Fibroblast of lung (primary cell): ENCODE data around the gene RTKN2. TPM values are rescaled to one million over a fixed set of nuclear protein-coding genes. Genes with fewer than 3 reads are reported as not detected.
A peak's percentile ranks its signal among the peaks of the same experiment; 100 is the strongest.

ENCODE experiments used
- DNase-seq, 2 donors: peaks; one replicate each; pipeline versions ENCODE4 v3.0.0 to v3.0.0-alpha.2; 2010; ENCODE audit warnings: low read depth in 2 of 2
- H2AFZ ChIP-seq: 2 replicates; pipeline ENCODE4 v1.5.1; 2012; ENCODE audit warnings: low read length, control low read depth, inconsistent platforms
- H3K27ac ChIP-seq: 2 replicates; pipeline ENCODE4 v1.5.1; 2011; ENCODE audit warnings: low read length, control low read depth; ENCODE audit not compliant: insufficient read depth
- H3K27me3 ChIP-seq: 2 replicates; pipeline ENCODE4 v1.5.1; 2011; ENCODE audit warnings: mild to moderate bottlenecking, low read length; ENCODE audit not compliant: control insufficient read depth, insufficient read depth
- H3K36me3 ChIP-seq: 2 replicates; pipeline ENCODE4 v1.5.1; 2011; ENCODE audit warnings: low read length; ENCODE audit not compliant: control insufficient read depth, insufficient read depth
- H3K4me1 ChIP-seq: 2 replicates; pipeline ENCODE4 v1.5.1; 2011; ENCODE audit warnings: low read length; ENCODE audit not compliant: control insufficient read depth, insufficient read depth; ENCODE audit errors: extremely low read depth
- H3K4me2 ChIP-seq: 2 replicates; pipeline ENCODE4 v1.5.1; 2011; ENCODE audit warnings: low read length, control low read depth; ENCODE audit not compliant: insufficient read depth; ENCODE audit errors: extremely low read depth
- H3K4me3 ChIP-seq, 4 experiments: fragments of 200-600 bp in 1 of 4; sonication (generic) in 1 of 4; replicated peaks in 1 of 4; 2 replicates each; pipeline ENCODE4 v1.5.1; 2011 to 2016; ENCODE audit warnings: low read length in 4 of 4, low read depth in 3 of 4, mild to moderate bottlenecking in 3 of 4, control low read depth in 2 of 4, inconsistent platforms in 1 of 4, mixed read lengths in 1 of 4; ENCODE audit not compliant: insufficient read depth in 1 of 4; ENCODE audit errors: control extremely low read depth in 1 of 4
- H3K79me2 ChIP-seq: 2 replicates; pipeline ENCODE4 v1.5.1; 2012; ENCODE audit warnings: mild to moderate bottlenecking, low read length, inconsistent platforms; ENCODE audit not compliant: control insufficient read depth, insufficient read depth
- H3K9ac ChIP-seq: 2 replicates; pipeline ENCODE4 v1.5.1; 2011; ENCODE audit warnings: mild to moderate bottlenecking, low read length, control low read depth; ENCODE audit not compliant: insufficient read depth
- H3K9me3 ChIP-seq: 2 replicates; pipeline ENCODE4 v1.5.1; 2012; ENCODE audit warnings: low read depth, low read length; ENCODE audit not compliant: control insufficient read depth, insufficient read depth
- H4K20me1 ChIP-seq: 2 replicates; pipeline ENCODE4 v1.5.1; 2011; ENCODE audit warnings: low read length; ENCODE audit not compliant: control insufficient read depth, insufficient read depth; ENCODE audit errors: extremely low read depth
- EZH2 ChIP-seq: IDR thresholded peaks from 2 replicates; pipeline ENCODE4 v1.5.1; 2012; ENCODE audit warnings: low read length, control low read depth, mild to moderate bottlenecking; ENCODE audit errors: missing control alignments
- polyA plus RNA-seq, 2 donors: library from polyadenylated mRNA; depleted of rRNA in 1 of 2; stranded (reverse) in 1 of 2; unstranded in 1 of 2; fragments of >200 nt; gene quantifications; 2 replicates each; pipeline ENCODE4 v1.2.1, GENCODE V29; 2011 to 2012; ENCODE audit warnings: missing spikeins in 1 of 2
- total RNA-seq: library from RNA; depleted of rRNA; stranded (reverse); fragments of >200 nt; gene quantifications from 2 replicates; pipeline ENCODE4 v1.2.1, GENCODE V29; 2014
- TF ChIP-seq, protein P1 (sequence below), 2 donors: IDR thresholded peaks in 1 of 2; conservative IDR thresholded peaks in 1 of 2; 1 replicate in 1 of 2; 2 replicates in 1 of 2; pipeline ENCODE4 v1.5.1; 2011 to 2012; ENCODE audit warnings: low read length in 2 of 2, control low read depth in 1 of 2, inconsistent platforms in 1 of 2, low read depth in 1 of 2, mild to moderate bottlenecking in 1 of 2

RTKN2 gene
- total and polyA plus RNA-seq, 2 donors (not counting 1 experiment from before 2014, with no cell fraction given), result 1.1 to 1.2 TPM

DNA sequence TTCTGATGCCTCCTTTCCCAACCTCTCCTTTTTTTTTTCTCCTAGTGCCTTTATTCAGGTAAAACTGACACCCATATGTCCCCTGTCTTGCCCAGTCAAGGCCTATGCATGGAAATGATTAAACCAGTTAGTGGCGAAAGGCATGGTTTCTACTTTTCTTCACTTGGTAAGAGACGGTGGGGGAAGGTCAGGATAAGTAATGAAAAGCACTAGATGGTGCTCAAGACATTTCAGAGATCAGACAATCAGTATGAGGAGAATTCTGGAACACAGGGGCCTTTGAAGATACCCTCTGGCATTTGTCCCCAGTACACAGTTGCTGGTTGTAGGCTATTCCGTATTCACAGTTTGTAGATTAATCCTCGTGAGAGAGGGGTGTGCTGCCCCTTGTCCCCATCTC, 121.2 kb downstream of the RTKN2 start:
- H3K4me2 ChIP-seq, result no peak overlapping the region
- H3K27ac ChIP-seq, result no peak overlapping the region
- no peak for DNase-seq
- H3K4me3 ChIP-seq, result no peak overlapping the region
- H3K36me3 ChIP-seq, result no peaks in the 10 kb centered on the region
- no peak overlapping the region for H3K9ac ChIP-seq
- TF ChIP-seq, protein P1, sequence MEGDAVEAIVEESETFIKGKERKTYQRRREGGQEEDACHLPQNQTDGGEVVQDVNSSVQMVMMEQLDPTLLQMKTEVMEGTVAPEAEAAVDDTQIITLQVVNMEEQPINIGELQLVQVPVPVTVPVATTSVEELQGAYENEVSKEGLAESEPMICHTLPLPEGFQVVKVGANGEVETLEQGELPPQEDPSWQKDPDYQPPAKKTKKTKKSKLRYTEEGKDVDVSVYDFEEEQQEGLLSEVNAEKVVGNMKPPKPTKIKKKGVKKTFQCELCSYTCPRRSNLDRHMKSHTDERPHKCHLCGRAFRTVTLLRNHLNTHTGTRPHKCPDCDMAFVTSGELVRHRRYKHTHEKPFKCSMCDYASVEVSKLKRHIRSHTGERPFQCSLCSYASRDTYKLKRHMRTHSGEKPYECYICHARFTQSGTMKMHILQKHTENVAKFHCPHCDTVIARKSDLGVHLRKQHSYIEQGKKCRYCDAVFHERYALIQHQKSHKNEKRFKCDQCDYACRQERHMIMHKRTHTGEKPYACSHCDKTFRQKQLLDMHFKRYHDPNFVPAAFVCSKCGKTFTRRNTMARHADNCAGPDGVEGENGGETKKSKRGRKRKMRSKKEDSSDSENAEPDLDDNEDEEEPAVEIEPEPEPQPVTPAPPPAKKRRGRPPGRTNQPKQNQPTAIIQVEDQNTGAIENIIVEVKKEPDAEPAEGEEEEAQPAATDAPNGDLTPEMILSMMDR (conservative IDR thresholded peaks at IDR 0.05 in 1 of 2, IDR thresholded peaks at IDR 0.05 in 1 of 2; ENCODE audit: low read depth in 1 of 2, low read length in 2 of 2), result no peak
- TF ChIP-seq EZH2, result no peak
- no peak overlapping the region for H2AFZ ChIP-seq
- H3K4me1 ChIP-seq, result no peaks in the 10 kb centered on the region
- no peaks in the 10 kb centered on the region for H3K9me3 ChIP-seq
- H3K79me2 ChIP-seq, result no peaks in the 10 kb centered on the region
- no peaks in the 10 kb centered on the region for H4K20me1 ChIP-seq
- H3K27me3 ChIP-seq, result no peaks in the 10 kb centered on the region

DNA sequence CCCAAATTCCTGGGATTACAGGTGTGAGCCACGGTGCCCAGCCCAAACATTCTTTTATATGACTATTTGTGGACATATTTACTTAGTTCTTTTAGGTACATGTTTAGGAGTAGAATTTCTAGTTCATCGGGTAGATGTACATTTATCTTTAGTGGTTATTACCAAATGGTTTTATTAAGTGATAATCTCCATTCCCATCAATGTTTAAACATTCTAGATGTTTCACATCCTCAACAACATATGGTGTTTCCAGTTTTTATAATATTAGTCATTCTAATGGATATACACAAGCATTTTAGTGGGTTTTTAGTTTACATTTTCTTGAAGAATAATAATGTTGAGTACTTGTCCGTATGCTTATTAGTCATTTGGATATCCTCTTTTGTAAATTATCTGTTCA, 131.7 kb downstream of the RTKN2 start:
- Histone ChIP-seq H3K36me3 (no peaks in the 10 kb centered on the region), H4K20me1 (no peaks in the 10 kb centered on the region), H3K4me2 (no peak overlapping the region), H3K9me3 (no peaks in the 10 kb centered on the region), H3K4me3 (no peak overlapping the region), H3K4me1 (peaks cover 4% of the 10 kb centered on the region), H3K27ac (no peak overlapping the region), H3K79me2 (no peaks in the 10 kb centered on the region), H3K9ac (no peak overlapping the region), H3K27me3 (no peaks in the 10 kb centered on the region), H2AFZ (no peak overlapping the region)
- TF ChIP-seq, protein P1 (conservative IDR thresholded peaks at IDR 0.05 in 1 of 2, IDR thresholded peaks at IDR 0.05 in 1 of 2; ENCODE audit: low read depth in 1 of 2, low read length in 2 of 2), result no peak
- TF ChIP-seq EZH2, result no peak
- DNase-seq, result peak; percentile 62 to 87

DNA sequence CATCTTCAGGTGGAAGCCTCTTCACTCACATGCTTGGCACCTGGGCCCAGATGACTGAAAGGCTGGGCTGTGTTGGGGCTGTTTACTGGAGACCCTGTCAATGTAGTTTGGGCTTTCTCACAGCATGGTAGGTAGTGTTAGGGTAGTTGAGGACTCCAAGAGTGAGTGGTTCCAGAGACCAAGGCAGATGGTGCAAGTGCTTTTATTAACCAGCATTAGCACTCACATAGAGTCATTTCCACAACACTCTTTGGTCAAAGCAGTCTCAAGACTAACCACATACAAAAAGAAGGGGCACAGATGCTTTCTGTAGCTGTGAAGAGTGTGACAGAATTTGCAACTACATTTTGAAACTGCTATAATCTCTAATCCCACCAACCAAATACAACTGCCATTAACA, 135.0 kb downstream of the RTKN2 start:
- no peak for TF ChIP-seq EZH2
- Histone ChIP-seq H3K4me1 (peaks cover 8% of the 10 kb centered on the region), H3K27ac (no peak overlapping the region), H3K27me3 (no peaks in the 10 kb centered on the region), H4K20me1 (no peaks in the 10 kb centered on the region), H3K9ac (no peak overlapping the region), H3K9me3 (no peaks in the 10 kb centered on the region), H2AFZ (no peak overlapping the region), H3K4me2 (no peak overlapping the region), H3K4me3 (no peak overlapping the region), H3K79me2 (no peaks in the 10 kb centered on the region), H3K36me3 (no peaks in the 10 kb centered on the region)
- no peak for DNase-seq

Other genes with a start within 250 kb of the RTKN2 start
- gene ZNF365, start 105.5 kb upstream of the RTKN2 start, total RNA-seq, result 2.8 and 5.8 TPM in 2 replicates
- gene ZNF365, start 105.5 kb upstream of the RTKN2 start, polyA plus RNA-seq, result 1.2 and 3.0 TPM in 2 replicates